OCI-LY3 (cell line): Measurements from ENCODE around the gene HOXA9.

Experiments used
- H2AFZ ChIP-seq: fragments of 200-600, 300-600 bp; shearing (Covaris generic); 2 replicates; pipeline ENCODE4 v1.6.0; 2014; ENCODE audit warnings: antibody characterized with exemption, low read depth, low read length
- H3K27ac ChIP-seq: fragments of 200-600, 300-600 bp; sonication (generic); 2 replicates; pipeline ENCODE4 v1.5.1; 2014; ENCODE audit warnings: mild to moderate bottlenecking, low read length, moderate library complexity, mixed read lengths
- H3K27me3 ChIP-seq: fragments of 200-600, 300-600 bp; sonication (generic); 2 replicates; pipeline ENCODE4 v1.6.1; 2014; ENCODE audit warnings: low read depth, low read length, mixed read lengths
- H3K36me3 ChIP-seq: fragments of 200-600, 300-600 bp; sonication (generic); replicated peaks from 2 replicates; pipeline ENCODE3; 2014; ENCODE audit warnings: low read depth, low read length, mixed read lengths
- H3K4me1 ChIP-seq: fragments of 300-600, 200-600 bp; sonication (generic); 2 replicates; pipeline ENCODE4 v1.6.1; 2014; ENCODE audit warnings: low read length, mixed read lengths
- H3K4me2 ChIP-seq: fragments of 200-600, 300-600 bp; sonication (generic); 2 replicates; pipeline ENCODE4 v1.6.1; 2014; ENCODE audit warnings: low read length, mixed read lengths
- H3K4me3 ChIP-seq: fragments of 300-600, 200-600 bp; sonication (generic); 2 replicates; pipeline ENCODE4 v1.5.1; 2014; ENCODE audit warnings: antibody characterized with exemption, mild to moderate bottlenecking, low read length, moderate library complexity
- H3K79me2 ChIP-seq: fragments of 300-600, 200-600 bp; shearing (Covaris generic); 2 replicates; pipeline ENCODE4 v1.6.1; 2014; ENCODE audit warnings: mild to moderate bottlenecking, low read length, mixed read lengths
- H3K9ac ChIP-seq: fragments of 300-600, 200-600 bp; shearing (Covaris generic); 2 replicates; pipeline ENCODE4 v1.6.0; 2014; ENCODE audit warnings: mild to moderate bottlenecking, low read length, moderate library complexity
- H3K9me3 ChIP-seq: fragments of 200-600, 300-600 bp; shearing (Covaris generic); 2 replicates; pipeline ENCODE4 v1.6.1; 2014; ENCODE audit warnings: low read length, mixed read lengths; ENCODE audit not compliant: insufficient read depth
- H4K20me1 ChIP-seq: fragments of 200-600, 300-600 bp; sonication (generic); 2 replicates; pipeline ENCODE4 v1.6.1; 2016; ENCODE audit warnings: low read length, mixed read lengths; ENCODE audit not compliant: insufficient read depth
- CTCF ChIP-seq: fragments of 200-600, 300-600 bp; sonication (generic); IDR thresholded peaks from 2 replicates; pipeline ENCODE4 v1.5.1; 2014; ENCODE audit warnings: antibody characterized with exemption, low read length, low read depth
- EZH2phosphoT487 ChIP-seq: fragments of 200-600 bp; shearing (Covaris generic); IDR thresholded peaks from 2 replicates; pipeline ENCODE4 v1.6.1; 2018; ENCODE audit warnings: antibody characterized with exemption, mixed run types, low read depth

HOXA9 gene

DNA sequence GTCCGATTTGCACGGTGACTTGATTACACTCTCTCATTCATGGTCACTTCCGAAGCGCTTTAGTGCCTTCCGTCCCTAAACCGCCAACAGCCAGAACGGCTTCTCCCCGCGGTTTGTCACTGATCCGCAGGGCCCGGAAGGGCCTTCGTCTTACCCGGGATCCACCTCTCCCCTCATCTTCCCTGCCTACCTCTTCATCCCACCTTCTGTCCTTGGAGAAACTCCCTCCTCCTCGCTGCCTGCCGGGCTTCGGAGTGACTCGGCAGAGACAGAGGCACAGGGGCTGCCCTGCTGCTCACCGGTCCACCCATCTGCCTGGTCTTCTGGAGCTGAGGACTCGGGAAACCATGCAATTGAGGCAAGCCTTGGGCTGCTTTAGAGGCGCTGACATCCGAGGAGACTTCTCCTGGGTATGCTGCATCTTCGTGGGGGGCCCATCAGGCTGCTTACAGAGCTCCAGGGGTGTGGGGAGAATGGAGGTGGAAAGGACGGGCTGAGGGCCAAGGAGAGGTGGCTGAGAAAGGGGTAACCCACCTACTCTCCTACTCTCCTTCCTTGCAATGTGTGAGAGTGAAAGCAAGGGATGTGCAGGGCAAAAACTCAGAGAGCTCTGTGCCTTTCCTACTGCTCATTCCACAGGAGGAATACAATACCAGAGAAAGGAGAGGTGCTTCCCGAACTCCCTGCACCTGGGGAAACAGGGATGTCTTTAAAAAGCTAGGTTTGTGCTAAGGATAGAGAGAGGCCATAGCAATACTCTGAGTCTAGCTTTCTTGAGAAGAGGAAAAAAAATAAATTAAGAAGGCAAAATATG is 20.7 kb upstream of the HOXA9 start:
- Histone ChIP-seq H4K20me1 (no peaks in the 10 kb centered on the region), H3K4me3 (no peak overlapping the region), H3K79me2 (no peaks in the 10 kb centered on the region), H3K9me3 (no peaks in the 10 kb centered on the region), H3K9ac (no peak overlapping the region), H3K27me3 (no peaks in the 10 kb centered on the region), H3K36me3 (no peaks in the 10 kb centered on the region), H3K4me1 (no peaks in the 10 kb centered on the region), H3K4me2 (no peak overlapping the region), H3K27ac (no peak overlapping the region), H2AFZ (no peak overlapping the region)
- TF ChIP-seq EZH2phosphoT487 (no peak), CTCF (no peak)

DNA sequence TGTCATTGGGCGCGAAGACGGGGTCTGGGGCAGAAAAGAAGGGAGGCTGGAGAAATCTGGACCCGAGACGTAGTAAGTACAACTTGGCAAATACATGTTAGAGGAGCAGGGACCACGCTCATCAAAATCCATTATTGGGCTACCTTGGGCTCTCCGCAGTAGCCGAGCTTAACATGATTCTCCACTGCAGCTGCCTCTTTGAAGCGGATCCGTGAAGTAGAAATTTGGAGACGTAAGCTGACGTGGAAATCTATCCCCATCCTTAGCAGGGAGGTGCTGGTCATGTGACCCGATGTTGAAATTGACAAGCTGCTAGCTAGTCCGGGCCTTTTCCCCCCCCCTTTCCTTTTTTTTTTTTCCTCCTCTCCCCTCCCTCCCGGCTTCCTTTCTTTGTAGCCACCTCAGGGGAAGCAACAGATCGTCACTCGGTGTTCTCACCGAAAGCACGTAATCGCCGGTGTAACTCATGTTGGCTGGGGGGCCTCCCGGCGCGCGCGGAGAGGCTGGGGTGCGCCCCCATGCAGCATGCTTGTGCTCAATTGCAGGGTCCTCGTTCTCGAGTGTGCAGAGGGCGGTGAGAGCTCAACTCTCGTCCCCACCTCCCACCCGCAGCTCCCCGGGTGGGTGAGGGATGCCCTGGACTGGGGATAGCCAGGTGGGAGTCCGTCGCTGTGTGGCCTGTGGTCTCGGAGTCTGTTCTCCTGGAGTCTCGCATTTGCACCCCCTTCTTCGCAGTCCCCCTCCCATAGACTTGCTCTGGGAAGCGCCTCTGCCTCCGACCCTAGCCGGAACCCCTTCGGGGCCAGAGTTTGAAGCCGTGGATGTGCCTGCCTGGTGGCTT is 19.9 kb upstream of the HOXA9 start, which contains the start of gene HOXA11:
TSS of gene HOXA11 (minus strand) at position 220 of the 841 bp plus-strand sequence. CDS start at position 132, 88 bp downstream.
- Histone ChIP-seq H3K27ac (no peak within 1 kb of the TSS), H3K4me3 (no peak within 1 kb of the TSS), H3K9ac (no peak within 1 kb of the TSS), H3K4me2 (no peak within 1 kb of the TSS), H3K27me3 (no peaks in the 10 kb centered on the region), H3K9me3 (no peaks in the 10 kb centered on the region), H2AFZ (no peak within 1 kb of the TSS), H3K36me3 (no peaks in the 10 kb centered on the region), H3K4me1 (no peaks in the 10 kb centered on the region), H3K79me2 (no peaks in the 10 kb centered on the region), H4K20me1 (no peaks in the 10 kb centered on the region)
- TF ChIP-seq EZH2phosphoT487: no peak
- TF ChIP-seq CTCF: no peak

DNA sequence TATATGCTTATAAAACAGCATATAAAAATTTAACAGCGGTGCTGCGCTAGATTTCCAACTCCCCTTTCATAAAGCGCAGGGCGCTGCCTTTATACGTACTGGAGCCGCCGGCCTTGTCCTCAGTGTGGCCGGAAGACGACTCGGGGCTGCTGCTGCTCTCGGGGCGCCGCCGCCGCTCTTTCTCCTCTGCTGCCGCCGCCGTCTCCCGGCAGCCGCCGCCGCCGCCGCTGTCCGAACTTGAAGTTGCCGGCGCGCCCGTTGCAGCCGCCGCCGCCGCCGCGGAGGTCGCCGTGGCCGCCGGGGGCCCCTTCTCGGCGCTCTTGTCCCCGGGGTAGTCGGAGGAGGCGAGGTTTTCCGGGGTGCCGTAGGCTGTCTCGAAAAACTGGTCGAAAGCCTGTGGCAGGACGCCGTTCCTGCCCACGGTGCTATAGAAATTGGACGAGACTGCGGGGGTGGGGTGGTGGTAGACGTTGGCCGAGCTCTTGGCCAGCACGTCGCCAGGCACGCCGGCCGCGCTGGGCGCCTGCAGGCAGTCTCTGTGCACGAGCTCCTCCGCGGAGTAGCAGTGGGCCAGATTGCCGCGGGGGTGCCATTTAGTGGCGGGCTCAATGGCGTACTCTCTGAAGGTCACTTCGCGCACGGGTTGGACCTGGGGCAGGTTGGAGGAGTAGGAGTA is 19.1 kb upstream of the HOXA9 start:
- no peak overlapping the region for H2AFZ ChIP-seq
- H4K20me1 ChIP-seq: no peaks in the 10 kb centered on the region
- H3K9me3 ChIP-seq: no peaks in the 10 kb centered on the region
- no peak overlapping the region for H3K9ac ChIP-seq
- TF ChIP-seq CTCF (no peak), EZH2phosphoT487 (no peak)
- H3K4me2 ChIP-seq: no peak overlapping the region
- no peaks in the 10 kb centered on the region for H3K79me2 ChIP-seq
- no peaks in the 10 kb centered on the region for H3K4me1 ChIP-seq
- H3K36me3 ChIP-seq: no peaks in the 10 kb centered on the region
- H3K27me3 ChIP-seq: no peaks in the 10 kb centered on the region
- no peak overlapping the region for H3K27ac ChIP-seq
- no peak overlapping the region for H3K4me3 ChIP-seq
